Neural cell (in vitro differentiated cells): Measurements from ENCODE around the gene STIM1. TPM values are rescaled to one million over a fixed set of nuclear protein-coding genes. Genes with fewer than 3 reads are reported as not detected.

Source experiments
- H2AFZ ChIP-seq: fragments of 200-600, 300-800 bp; sonication (generic), shearing (Covaris generic); 2 replicates; pipeline ENCODE4 v1.6.0; 2014; ENCODE audit warnings: low read depth, mild to moderate bottlenecking, antibody characterized with exemption, low read length, moderate library complexity
- H3F3A ChIP-seq: fragments of 200-600 bp; shearing (Covaris generic); 2 replicates; pipeline ENCODE4 v1.6.1; 2016; ENCODE audit warnings: mild to moderate bottlenecking, moderate library complexity, mixed read lengths, antibody characterized with exemption, low read length; ENCODE audit not compliant: insufficient read depth, poor library complexity, severe bottlenecking
- H3K27ac ChIP-seq: fragments of 200-600, 300-800 bp; sonication (generic), shearing (Covaris generic); 2 replicates; pipeline ENCODE4 v1.5.1; 2014; ENCODE audit warnings: mild to moderate bottlenecking, low read length, moderate library complexity
- H3K27me3 ChIP-seq: fragments of 300-800, 200-600 bp; sonication (generic), shearing (Covaris generic); 2 replicates; pipeline ENCODE4 v1.6.0; 2014; ENCODE audit warnings: mild to moderate bottlenecking, low read depth, low read length, moderate library complexity; ENCODE audit not compliant: insufficient read depth
- H3K36me3 ChIP-seq: fragments of 300-800, 200-600 bp; sonication (generic), shearing (Covaris generic); 2 replicates; pipeline ENCODE4 v1.5.1; 2014; ENCODE audit warnings: mild to moderate bottlenecking, antibody characterized with exemption, low read length, moderate library complexity; ENCODE audit not compliant: insufficient read depth
- H3K4me2 ChIP-seq: fragments of 300-800, 200-600 bp; sonication (generic), shearing (Covaris generic); 2 replicates; pipeline ENCODE4 v1.6.0; 2014; ENCODE audit warnings: mild to moderate bottlenecking, low read length
- H3K4me3 ChIP-seq: fragments of 300-800, 200-600 bp; sonication (generic), shearing (Covaris generic); 2 replicates; pipeline ENCODE4 v1.5.1; 2014; ENCODE audit warnings: mild to moderate bottlenecking, low read length, moderate library complexity
- H3K79me2 ChIP-seq: fragments of 200-600 bp; shearing (Covaris generic); replicated peaks from 2 replicates; pipeline ENCODE4 v1.6.0; 2014; ENCODE audit warnings: mild to moderate bottlenecking, low read length, moderate library complexity; ENCODE audit not compliant: insufficient read depth
- H3K9ac ChIP-seq: fragments of 300-800, 200-600 bp; sonication (generic), shearing (Covaris generic); 2 replicates; pipeline ENCODE4 v1.6.1; 2016; ENCODE audit warnings: mild to moderate bottlenecking, low read length, mixed read lengths
- H3K9me2 ChIP-seq: fragments of 200-600 bp; shearing (Covaris generic); 2 replicates; pipeline ENCODE4 v1.6.1; 2016; ENCODE audit warnings: mild to moderate bottlenecking, low read length, mixed read lengths; ENCODE audit not compliant: insufficient read depth
- H3K9me3 ChIP-seq: fragments of 200-600, 300-800 bp; sonication (generic), shearing (Covaris generic); 2 replicates; pipeline ENCODE4 v1.6.1; 2016; ENCODE audit warnings: mild to moderate bottlenecking, mixed run types, low read length, moderate library complexity, mixed read lengths
- H4K20me1 ChIP-seq: fragments of 200-600 bp; shearing (Covaris generic); 2 replicates; pipeline ENCODE4 v1.6.1; 2016; ENCODE audit warnings: mild to moderate bottlenecking, mixed run types; ENCODE audit not compliant: insufficient read depth
- CTCF ChIP-seq: fragments of 450-650 bp; IDR thresholded peaks from 2 replicates; pipeline ENCODE4 v1.5.1; 2014; ENCODE audit warnings: antibody characterized with exemption, mild to moderate bottlenecking, moderate library complexity; ENCODE audit not compliant: poor library complexity, severe bottlenecking
- EP300 ChIP-seq: fragments of 450-650 bp; conservative IDR thresholded peaks from 2 replicates; pipeline ENCODE4 v1.6.1; 2014; ENCODE audit warnings: antibody characterized with exemption, mild to moderate bottlenecking, moderate library complexity; ENCODE audit not compliant: poor library complexity, severe bottlenecking
- EZH2 ChIP-seq: fragments of 200-600, 300-800 bp; shearing (Covaris generic), sonication (generic); IDR thresholded peaks from 2 replicates; pipeline ENCODE4 v1.6.1; 2014; ENCODE audit warnings: antibody characterized with exemption, low read length, borderline replicate concordance, mild to moderate bottlenecking; ENCODE audit not compliant: insufficient read depth, poor library complexity, severe bottlenecking
- MXI1 ChIP-seq: fragments of 450-650 bp; conservative IDR thresholded peaks from 2 replicates; pipeline ENCODE4 v1.6.1; 2014; ENCODE audit warnings: antibody characterized with exemption, mild to moderate bottlenecking; ENCODE audit not compliant: poor library complexity, severe bottlenecking
- POLR2AphosphoS5 ChIP-seq: IDR thresholded peaks from 2 replicates; pipeline ENCODE4 v1.6.1; 2012
- RAD21 ChIP-seq: fragments of 450-650 bp; conservative IDR thresholded peaks from 2 replicates; pipeline ENCODE4 v1.6.1; 2014; ENCODE audit warnings: antibody characterized with exemption, mild to moderate bottlenecking, moderate library complexity
- REST ChIP-seq: IDR thresholded peaks from 2 replicates; pipeline ENCODE4 v1.6.1; 2012; ENCODE audit warnings: borderline replicate concordance
- SMC3 ChIP-seq: fragments of 450-650 bp; conservative IDR thresholded peaks from 2 replicates; pipeline ENCODE4 v1.6.1; 2014; ENCODE audit warnings: antibody characterized with exemption, mild to moderate bottlenecking, moderate library complexity; ENCODE audit not compliant: poor library complexity
- TAF1 ChIP-seq: IDR thresholded peaks from 2 replicates; pipeline ENCODE4 v1.6.1; 2012; ENCODE audit warnings: low read depth
- polyA plus RNA-seq: library from polyadenylated mRNA; depleted of rRNA; stranded (reverse); fragments of >200 nt; gene quantifications from 2 replicates; pipeline ENCODE4 v1.2.3, GENCODE V29; 2014

STIM1 gene
- polyA plus RNA-seq, 1 donor from 2014 or later, result 14.5 TPM

- Histone ChIP-seq H3K9me3 (no peaks in the 10 kb centered on the region), H2AFZ (no peak overlapping the region), H3F3A (no peaks in the 10 kb centered on the region), H3K27me3 (no peaks in the 10 kb centered on the region), H3K4me2 (no peak overlapping the region), H3K36me3 (peaks cover 10% of the 10 kb centered on the region), H3K9me2 (no peaks in the 10 kb centered on the region), H3K27ac (no peak overlapping the region), H3K4me3 (no peak overlapping the region), H4K20me1 (no peaks in the 10 kb centered on the region), H3K9ac (no peak overlapping the region), H3K79me2 (no peaks in the 10 kb centered on the region)
- TF ChIP-seq CTCF, result no peak
- TF ChIP-seq REST, result no peak
- no peak for TF ChIP-seq POLR2AphosphoS5
- no peak for TF ChIP-seq EP300
- TF ChIP-seq TAF1, result no peak
- TF ChIP-seq MXI1, result no peak
- no peak for TF ChIP-seq SMC3
Measured at GRCh38 chr11:4111834-4112233, 256.4 kb downstream of the STIM1 start.

- H3K4me2 ChIP-seq, result no peak overlapping the region
- H3K36me3 ChIP-seq, result peaks cover 4% of the 10 kb centered on the region
- H3K27me3 ChIP-seq, result no peaks in the 10 kb centered on the region
- H3K9me3 ChIP-seq, result no peaks in the 10 kb centered on the region
- no peaks in the 10 kb centered on the region for H3K79me2 ChIP-seq
- no peak overlapping the region for H2AFZ ChIP-seq
- no peaks in the 10 kb centered on the region for H3K9me2 ChIP-seq
- H3K4me3 ChIP-seq, result no peak overlapping the region
- H3K9ac ChIP-seq, result no peak overlapping the region
- no peaks in the 10 kb centered on the region for H4K20me1 ChIP-seq
- TF ChIP-seq CTCF (no peak), RAD21 (no peak), TAF1 (no peak), POLR2AphosphoS5 (no peak), REST (no peak), SMC3 (no peak), MXI1 (no peak), EZH2 (no peak), EP300 (no peak)
- no peak overlapping the region for H3K27ac ChIP-seq
- no peaks in the 10 kb centered on the region for H3F3A ChIP-seq
Measured at GRCh38 chr11:4115128-4115527, 259.7 kb downstream of the STIM1 start.
